Endothelial cell of umbilical vein (primary cell): ENCODE measurements around the gene CFTR.

Experiments
- EZH2 ChIP-seq: IDR thresholded peaks from 2 replicates; pipeline ENCODE4 v1.6.1; 2012; ENCODE audit warnings: borderline replicate concordance, low read depth, mild to moderate bottlenecking, moderate library complexity, low read length, inconsistent platforms; ENCODE audit not compliant: severe bottlenecking
- FOS ChIP-seq: IDR thresholded peaks from 2 replicates; pipeline ENCODE4 v1.6.1; 2011; ENCODE audit warnings: mild to moderate bottlenecking, low read length, moderate library complexity, borderline replicate concordance; ENCODE audit not compliant: insufficient read depth
- GATA2 ChIP-seq: IDR thresholded peaks from 2 replicates; pipeline ENCODE4 v1.7.0; 2011; ENCODE audit warnings: low read depth, mild to moderate bottlenecking, moderate library complexity, mixed read lengths, low read length; ENCODE audit not compliant: insufficient read length, insufficient read depth
- MYC ChIP-seq: IDR thresholded peaks from one replicate; pipeline ENCODE4 v1.6.1; 2011; ENCODE audit warnings: mild to moderate bottlenecking, low read depth, low read length
- POLR2A ChIP-seq: IDR thresholded peaks from 2 replicates; pipeline ENCODE4 v1.6.1; 2012; ENCODE audit warnings: low read depth, mild to moderate bottlenecking, control low read depth, low read length
- POLR2AphosphoS5 ChIP-seq: IDR thresholded peaks from 2 replicates; pipeline ENCODE4 v1.6.1; 2012; ENCODE audit warnings: low read depth, mild to moderate bottlenecking, control low read depth, low read length, moderate library complexity; ENCODE audit not compliant: insufficient read depth
- TF ChIP-seq, protein P1 (sequence below), 2 donors: IDR thresholded peaks; 1 replicate in 1 of 2; 2 replicates in 1 of 2; pipeline ENCODE4 v1.5.1; 2011; ENCODE audit warnings: low read length in 2 of 2, mild to moderate bottlenecking in 2 of 2, moderate library complexity in 2 of 2, control low read depth in 1 of 2, inconsistent platforms in 1 of 2, low read depth in 1 of 2; ENCODE audit not compliant: insufficient read depth in 1 of 2; ENCODE audit errors: extremely low read depth in 1 of 2
- TF ChIP-seq, protein P2 (sequence below): IDR thresholded peaks from 2 replicates; pipeline ENCODE4 v1.6.1; 2011; ENCODE audit not compliant: insufficient read depth, insufficient read length

DNA sequence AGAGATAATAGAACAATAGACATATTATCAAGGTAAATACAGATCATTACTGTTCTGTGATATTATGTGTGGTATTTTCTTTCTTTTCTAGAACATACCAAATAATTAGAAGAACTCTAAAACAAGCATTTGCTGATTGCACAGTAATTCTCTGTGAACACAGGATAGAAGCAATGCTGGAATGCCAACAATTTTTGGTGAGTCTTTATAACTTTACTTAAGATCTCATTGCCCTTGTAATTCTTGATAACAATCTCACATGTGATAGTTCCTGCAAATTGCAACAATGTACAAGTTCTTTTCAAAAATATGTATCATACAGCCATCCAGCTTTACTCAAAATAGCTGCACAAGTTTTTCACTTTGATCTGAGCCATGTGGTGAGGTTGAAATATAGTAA is 185.5 kb downstream of the CFTR start:
- TF ChIP-seq, protein P1, sequence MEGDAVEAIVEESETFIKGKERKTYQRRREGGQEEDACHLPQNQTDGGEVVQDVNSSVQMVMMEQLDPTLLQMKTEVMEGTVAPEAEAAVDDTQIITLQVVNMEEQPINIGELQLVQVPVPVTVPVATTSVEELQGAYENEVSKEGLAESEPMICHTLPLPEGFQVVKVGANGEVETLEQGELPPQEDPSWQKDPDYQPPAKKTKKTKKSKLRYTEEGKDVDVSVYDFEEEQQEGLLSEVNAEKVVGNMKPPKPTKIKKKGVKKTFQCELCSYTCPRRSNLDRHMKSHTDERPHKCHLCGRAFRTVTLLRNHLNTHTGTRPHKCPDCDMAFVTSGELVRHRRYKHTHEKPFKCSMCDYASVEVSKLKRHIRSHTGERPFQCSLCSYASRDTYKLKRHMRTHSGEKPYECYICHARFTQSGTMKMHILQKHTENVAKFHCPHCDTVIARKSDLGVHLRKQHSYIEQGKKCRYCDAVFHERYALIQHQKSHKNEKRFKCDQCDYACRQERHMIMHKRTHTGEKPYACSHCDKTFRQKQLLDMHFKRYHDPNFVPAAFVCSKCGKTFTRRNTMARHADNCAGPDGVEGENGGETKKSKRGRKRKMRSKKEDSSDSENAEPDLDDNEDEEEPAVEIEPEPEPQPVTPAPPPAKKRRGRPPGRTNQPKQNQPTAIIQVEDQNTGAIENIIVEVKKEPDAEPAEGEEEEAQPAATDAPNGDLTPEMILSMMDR (IDR thresholded peaks at IDR 0.05; ENCODE audit: extremely low read depth in 1 of 2, insufficient read depth in 1 of 2, low read depth in 1 of 2, low read length in 2 of 2) = no peak
- TF ChIP-seq, protein P2, sequence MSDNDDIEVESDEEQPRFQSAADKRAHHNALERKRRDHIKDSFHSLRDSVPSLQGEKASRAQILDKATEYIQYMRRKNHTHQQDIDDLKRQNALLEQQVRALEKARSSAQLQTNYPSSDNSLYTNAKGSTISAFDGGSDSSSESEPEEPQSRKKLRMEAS = no peak
- TF ChIP-seq POLR2A = no peak
- no peak for TF ChIP-seq POLR2AphosphoS5
- TF ChIP-seq MYC = no peak
- no peak for TF ChIP-seq EZH2
- TF ChIP-seq FOS = no peak
- peak; percentile 43 for TF ChIP-seq GATA2
